Activated naive CD8-positive, alpha-beta T cell treated with anti-CD3 and anti-CD28 coated beads for 36 hours (primary cell): ENCODE data around the gene TTYH1. TPM values are rescaled to one million over a fixed set of nuclear protein-coding genes. Genes with fewer than 3 reads are reported as not detected.

ENCODE experiments used
- DNase-seq: peaks from one replicate; pipeline ENCODE4 v3.0.0; 2021
- H3K27ac Mint-ChIP-seq: one replicate; pipeline ENCODE4 v1.8.0; 2022; ENCODE audit warnings: mild to moderate bottlenecking, moderate library complexity, mixed read lengths
- H3K27me3 Mint-ChIP-seq: one replicate; pipeline ENCODE4 v1.8.0; 2022; ENCODE audit warnings: mild to moderate bottlenecking, mixed read lengths
- H3K36me3 Mint-ChIP-seq: one replicate; pipeline ENCODE4 v1.8.0; 2021; ENCODE audit warnings: mild to moderate bottlenecking, mixed read lengths
- H3K4me1 Mint-ChIP-seq: one replicate; pipeline ENCODE4 v1.8.0; 2021; ENCODE audit warnings: mixed read lengths
- H3K4me3 Mint-ChIP-seq: one replicate; pipeline ENCODE4 v1.8.0; 2022; ENCODE audit warnings: mild to moderate bottlenecking, moderate library complexity, mixed read lengths
- H3K9me3 Mint-ChIP-seq: one replicate; pipeline ENCODE4 v1.8.0; 2022; ENCODE audit warnings: mixed read lengths
- total RNA-seq, 2 experiments: library from RNA; stranded (reverse); gene quantifications; one replicate each; pipeline ENCODE4 v1.2.3, GENCODE V29; 2021

The TTYH1 gene
- total RNA-seq, 2 experiments from 2014 or later: 0.98 to 1.8 TPM

GRCh38 chr19:54424660-54425381, 9.6 kb downstream of the TTYH1 start:
- Mint-ChIP-seq H3K9me3 (no peaks in the 10 kb centered on the region), H3K4me3 (no peak overlapping the region), H3K4me1 (no peaks in the 10 kb centered on the region), H3K36me3 (no peaks in the 10 kb centered on the region), H3K27ac (no peak overlapping the region), H3K27me3 (peaks cover 58% of the 10 kb centered on the region)
- DNase-seq: no peak

GRCh38 chr19:54425382-54425723, 10.1 kb downstream of the TTYH1 start:
- Mint-ChIP-seq H3K36me3 (no peaks in the 10 kb centered on the region), H3K4me1 (peaks cover 2% of the 10 kb centered on the region), H3K27ac (no peak overlapping the region), H3K9me3 (no peaks in the 10 kb centered on the region), H3K27me3 (peaks cover 61% of the 10 kb centered on the region), H3K4me3 (no peak overlapping the region)
- no peak for DNase-seq

- peaks cover 6% of the 10 kb centered on the region for H3K4me1 Mint-ChIP-seq
- peaks cover 64% of the 10 kb centered on the region for H3K27me3 Mint-ChIP-seq
- H3K4me3 Mint-ChIP-seq: no peak overlapping the region
- H3K36me3 Mint-ChIP-seq: no peaks in the 10 kb centered on the region
- no peak for DNase-seq
- H3K9me3 Mint-ChIP-seq: no peaks in the 10 kb centered on the region
- H3K27ac Mint-ChIP-seq: no peak overlapping the region
Measured at GRCh38 chr19:54426291-54426931, 11.1 kb downstream of the TTYH1 start.

- DNase-seq: no peak
- no peak overlapping the region for H3K27ac Mint-ChIP-seq
- no peaks in the 10 kb centered on the region for H3K9me3 Mint-ChIP-seq
- peaks cover 6% of the 10 kb centered on the region for H3K4me1 Mint-ChIP-seq
- no peak overlapping the region for H3K4me3 Mint-ChIP-seq
- peaks cover 65% of the 10 kb centered on the region for H3K27me3 Mint-ChIP-seq
- H3K36me3 Mint-ChIP-seq: no peaks in the 10 kb centered on the region
Measured at GRCh38 chr19:54427586-54427985, 12.3 kb downstream of the TTYH1 start.

- Mint-ChIP-seq H3K27ac (no peak overlapping the region), H3K9me3 (no peaks in the 10 kb centered on the region), H3K4me1 (peaks cover 6% of the 10 kb centered on the region), H3K36me3 (no peaks in the 10 kb centered on the region), H3K27me3 (peaks cover 63% of the 10 kb centered on the region), H3K4me3 (no peak overlapping the region)
- DNase-seq: no peak
Measured at GRCh38 chr19:54428323-54429175, 13.3 kb downstream of the TTYH1 start.

- Mint-ChIP-seq H3K9me3 (no peaks in the 10 kb centered on the region), H3K4me3 (no peak overlapping the region), H3K27ac (no peak overlapping the region), H3K4me1 (peaks cover 9% of the 10 kb centered on the region), H3K36me3 (no peaks in the 10 kb centered on the region), H3K27me3 (peaks cover 59% of the 10 kb centered on the region)
- DNase-seq: no peak
Measured at GRCh38 chr19:54429176-54429495, 13.9 kb downstream of the TTYH1 start.

GRCh38 chr19:54429545-54430227, 14.4 kb downstream of the TTYH1 start:
- Mint-ChIP-seq H3K4me3 (no peak overlapping the region), H3K4me1 (peaks cover 14% of the 10 kb centered on the region), H3K27me3 (peaks cover 57% of the 10 kb centered on the region), H3K9me3 (no peaks in the 10 kb centered on the region), H3K27ac (no peak overlapping the region), H3K36me3 (no peaks in the 10 kb centered on the region)
- no peak for DNase-seq

GRCh38 chr19:54430306-54431254, 15.3 kb downstream of the TTYH1 start:
- H3K27ac Mint-ChIP-seq: no peak overlapping the region
- no peaks in the 10 kb centered on the region for H3K36me3 Mint-ChIP-seq
- peaks cover 48% of the 10 kb centered on the region for H3K27me3 Mint-ChIP-seq
- DNase-seq: peak; percentile 51
- H3K4me3 Mint-ChIP-seq: no peak overlapping the region
- no peaks in the 10 kb centered on the region for H3K9me3 Mint-ChIP-seq
- peaks cover 20% of the 10 kb centered on the region for H3K4me1 Mint-ChIP-seq

GRCh38 chr19:54431255-54431838, 16.1 kb downstream of the TTYH1 start:
- Mint-ChIP-seq H3K36me3 (no peaks in the 10 kb centered on the region), H3K4me1 (peaks cover 20% of the 10 kb centered on the region), H3K27me3 (peaks cover 41% of the 10 kb centered on the region), H3K9me3 (no peaks in the 10 kb centered on the region), H3K27ac (no peak overlapping the region), H3K4me3 (no peak overlapping the region)
- DNase-seq: no peak

GRCh38 chr19:54432144-54432738, 17.0 kb downstream of the TTYH1 start:
- Mint-ChIP-seq H3K4me1 (peaks cover 21% of the 10 kb centered on the region), H3K9me3 (no peaks in the 10 kb centered on the region), H3K27me3 (peaks cover 34% of the 10 kb centered on the region), H3K4me3 (no peak overlapping the region), H3K36me3 (no peaks in the 10 kb centered on the region), H3K27ac (no peak overlapping the region)
- DNase-seq: no peak

- no peak overlapping the region for H3K4me3 Mint-ChIP-seq
- no peak for DNase-seq
- H3K4me1 Mint-ChIP-seq: peaks cover 21% of the 10 kb centered on the region
- peaks cover 20% of the 10 kb centered on the region for H3K27me3 Mint-ChIP-seq
- H3K36me3 Mint-ChIP-seq: no peaks in the 10 kb centered on the region
- H3K27ac Mint-ChIP-seq: no peak overlapping the region
- no peaks in the 10 kb centered on the region for H3K9me3 Mint-ChIP-seq
Measured at GRCh38 chr19:54433697-54434096, 18.4 kb downstream of the TTYH1 start.

GRCh38 chr19:54434112-54434872, 19.0 kb downstream of the TTYH1 start:
- H3K27me3 Mint-ChIP-seq: peaks cover 14% of the 10 kb centered on the region
- no peak overlapping the region for H3K27ac Mint-ChIP-seq

GRCh38 chr19:54434873-54435214, 19.6 kb downstream of the TTYH1 start:
- no peaks in the 10 kb centered on the region for H3K36me3 Mint-ChIP-seq
- peak overlapping the region; percentile 69 for H3K27ac Mint-ChIP-seq
- H3K4me3 Mint-ChIP-seq: peak overlapping the region; percentile 42
- DNase-seq: peak; percentile 23
- H3K4me1 Mint-ChIP-seq: peaks cover 30% of the 10 kb centered on the region
- H3K27me3 Mint-ChIP-seq: peaks cover 12% of the 10 kb centered on the region
- no peaks in the 10 kb centered on the region for H3K9me3 Mint-ChIP-seq

More at GRCh38 chr19:54434112-54434872, 19.0 kb downstream of the TTYH1 start:
- peaks cover 26% of the 10 kb centered on the region for H3K4me1 Mint-ChIP-seq
- no peaks in the 10 kb centered on the region for H3K9me3 Mint-ChIP-seq
- DNase-seq: no peak
- peak overlapping the region; percentile 42 for H3K4me3 Mint-ChIP-seq
- H3K36me3 Mint-ChIP-seq: no peaks in the 10 kb centered on the region
